A673 (cell line): ENCODE data around the gene APOO. TPM values are rescaled to one million over a fixed set of nuclear protein-coding genes. Genes with fewer than 3 reads are reported as not detected.
A peak's percentile ranks its signal among the peaks of the same experiment; 100 is the strongest.

Experiments used
- BruUV-seq: library from RNA; stranded (reverse); fragments of 400-500 nt; replicated peaks from 2 replicates; lab custom pipeline; 2021; lab: Mats Ljungman, UMichigan
- CTCF ChIA-PET: fragments of 300-600 bp; sonication (Branson Sonifier 250); formaldehyde crosslinking; loops from one replicate; lab custom pipeline; 2022; ENCODE audit warnings: antibody characterized with exemption; lab: Charles Lee
- POLR2A ChIA-PET: fragments of 300-600 bp; sonication (Branson Sonifier 250); formaldehyde crosslinking; loops from one replicate; lab custom pipeline; 2022; ENCODE audit warnings: antibody characterized with exemption; ENCODE audit not compliant: low non-redundant PET; lab: Charles Lee
- DNase-seq: peaks from one replicate; pipeline ENCODE4 v3.0.0-alpha.2; 2015; ENCODE audit warnings: low spot score
- H3K27ac ChIP-seq: fragments of 200-600 bp; sonication (generic); 2 replicates; pipeline ENCODE4 v1.5.1; 2016; ENCODE audit warnings: mixed run types, low read depth, mild to moderate bottlenecking, mixed read lengths, antibody characterized with exemption, low read length; ENCODE audit not compliant: poor library complexity, severe bottlenecking
- H3K27me3 ChIP-seq: fragments of 200-600 bp; sonication (generic); replicated peaks from 2 replicates; pipeline ENCODE4 v1.6.1; 2017; ENCODE audit warnings: mixed run types, low read depth, mild to moderate bottlenecking, mixed read lengths, antibody characterized with exemption, low read length; ENCODE audit not compliant: insufficient read depth, poor library complexity
- H3K36me3 ChIP-seq: fragments of 200-600 bp; sonication (generic); 2 replicates; pipeline ENCODE4 v1.6.1; 2016; ENCODE audit warnings: mixed run types, mild to moderate bottlenecking, mixed read lengths, antibody characterized with exemption, low read length; ENCODE audit not compliant: insufficient read depth, poor library complexity, severe bottlenecking
- H3K4me1 ChIP-seq: fragments of 200-600 bp; sonication (generic); 2 replicates; pipeline ENCODE4 v1.6.1; 2017; ENCODE audit warnings: mixed run types, mild to moderate bottlenecking, mixed read lengths, antibody characterized with exemption, low read length; ENCODE audit not compliant: insufficient read depth, poor library complexity, severe bottlenecking
- H3K4me3 ChIP-seq: fragments of 200-600 bp; sonication (generic); 2 replicates; pipeline ENCODE4 v1.5.1; 2016; ENCODE audit warnings: low read depth, mixed run types, mild to moderate bottlenecking, mixed read lengths, low read length; ENCODE audit not compliant: poor library complexity, severe bottlenecking
- H3K9me3 ChIP-seq: fragments of 200-600 bp; sonication (generic); 2 replicates; pipeline ENCODE4 v1.6.1; 2016; ENCODE audit warnings: mixed run types, low read depth, mild to moderate bottlenecking, mixed read lengths, antibody characterized with exemption, low read length; ENCODE audit not compliant: poor library complexity, severe bottlenecking
- CTCF ChIP-seq: fragments of 300-800, 200-600 bp; sonication (generic); conservative IDR thresholded peaks from 2 replicates; pipeline ENCODE4 v1.5.1; 2017; ENCODE audit warnings: low read depth, mild to moderate bottlenecking, antibody characterized with exemption, low read length, moderate library complexity, mixed read lengths
- EZH2 ChIP-seq: fragments of 200-600 bp; sonication (generic); IDR thresholded peaks from 2 replicates; pipeline ENCODE4 v1.6.1; 2017; ENCODE audit warnings: borderline replicate concordance, low read depth, mild to moderate bottlenecking, mixed read lengths, antibody characterized with exemption, low read length; ENCODE audit not compliant: poor library complexity, severe bottlenecking
- intact Hi-C: fragments of 100-400 bp; cut with micrococcal nuclease; formaldehyde crosslinking; loops from one replicate; pipeline ENCODE4 v1.10.0; 2022; ENCODE audit not compliant: unreplicated experiment
- total RNA-seq: library from RNA; stranded (reverse); gene quantifications from 2 replicates; pipeline ENCODE4 v1.2.3, GENCODE V29; 2021

Gene APOO
- total RNA-seq, 1 experiment from 2014 or later, result 79.0 TPM

GRCh38 chrX:23908219-23909004 lies 674 bp upstream of the APOO start:
- Histone ChIP-seq H3K4me1 (no peaks in the 10 kb centered on the region), H3K27ac (no peak overlapping the region), H3K27me3 (no peaks in the 10 kb centered on the region), H3K36me3 (no peaks in the 10 kb centered on the region), H3K4me3 (peak overlapping the region; percentile 74), H3K9me3 (no peaks in the 10 kb centered on the region)
- ChIA-PET CTCF (interaction anchor here (1.5 kb wide), 1 partner anchor 146 kb away, joined by 12 read pairs; no protein-coding TSS in a partner anchor), POLR2A (no interaction called here)
- DNase-seq, result peak; percentile 19
- no peak; the same call in 1 of the 2 replicates for TF ChIP-seq CTCF
- no peak for TF ChIP-seq EZH2
- BruUV-seq, result no TSS peak
- intact Hi-C loops, result loop anchor here (1.0 to 5.0 kb wide), 3 partner anchors 116 to 1921 kb away; partner anchors contain the start of gene EIF2S3

- TF ChIP-seq CTCF (no peak), EZH2 (no peak)
- intact Hi-C loops, result loop anchor here (5.0 kb wide), 1 partner anchor 1920 kb away; no protein-coding TSS in a partner anchor
- Histone ChIP-seq H3K4me1 (peaks cover 2% of the 10 kb centered on the region), H3K27me3 (no peaks in the 10 kb centered on the region), H3K36me3 (no peaks in the 10 kb centered on the region), H3K4me3 (peak overlapping the region; percentile 74), H3K9me3 (no peaks in the 10 kb centered on the region), H3K27ac (peak overlapping the region; percentile 84)
- CTCF ChIA-PET, result interaction anchor here (1.5 kb wide), 1 partner anchor 147 kb away, joined by 12 read pairs; no protein-coding TSS in a partner anchor
- POLR2A ChIA-PET, result interaction anchor here (0.6 kb wide), 1 partner anchor 249 kb away, joined by 8 read pairs; no protein-coding TSS in a partner anchor
- DNase-seq, result no peak
- no TSS peak for BruUV-seq
Observed at GRCh38 chrX:23907111-23907497, 634 bp downstream of the APOO start.

- peaks cover 7% of the 10 kb centered on the region for H3K27me3 ChIP-seq
- H3K36me3 ChIP-seq, result no peaks in the 10 kb centered on the region
- TF ChIP-seq EZH2 (no peak), CTCF (no peak)
- no peaks in the 10 kb centered on the region for H3K9me3 ChIP-seq
- peak overlapping the region; percentile 64 for H3K27ac ChIP-seq
- POLR2A ChIA-PET, result no interaction called here
- CTCF ChIA-PET, result no interaction called here
- no TSS peak for BruUV-seq
- H3K4me3 ChIP-seq, result no peak overlapping the region
- peak; percentile 72 for DNase-seq
- peaks cover 21% of the 10 kb centered on the region for H3K4me1 ChIP-seq
- intact Hi-C loops, result no loop called here
Observed at GRCh38 chrX:23904096-23904495, 3.6 kb downstream of the APOO start.
